Gastroesophageal sphincter (tissue), 4 donors: Measurements from ENCODE around the gene ZBTB21. TPM values are rescaled to one million over a fixed set of nuclear protein-coding genes. Genes with fewer than 3 reads are reported as not detected.

Experiments used
- ATAC-seq: fragments of 150-250 bp; one replicate; pipeline ENCODE4 v1.9.1; 2016; ENCODE audit warnings: mild to moderate bottlenecking, moderate library complexity
- H3K27ac ChIP-seq, 4 donors: fragments of 200-600 bp; sonication (generic) in 3 of 4; 1 replicate in 3 of 4; 2 replicates in 1 of 4; pipeline ENCODE4 v1.5.1; 2016 to 2019
- H3K27me3 ChIP-seq: fragments of 200-600 bp; sonication (generic); one replicate; pipeline ENCODE4 v1.5.1; 2019
- H3K36me3 ChIP-seq, 2 donors: fragments of 200-600 bp; sonication (generic); one replicate each; pipeline ENCODE4 v1.5.1; 2019; ENCODE audit warnings: control low read depth in 1 of 2
- H3K4me1 ChIP-seq, 3 donors: fragments of 200-600 bp; sonication (generic); 1 replicate in 2 of 3; 2 replicates in 1 of 3; pipeline ENCODE4 v1.5.1; 2016 to 2019; ENCODE audit warnings: control low read depth in 2 of 3
- H3K4me3 ChIP-seq, 2 donors: fragments of 200-600 bp; sonication (generic); one replicate each; pipeline ENCODE4 v1.5.1; 2019; ENCODE audit warnings: mild to moderate bottlenecking in 1 of 2, moderate library complexity in 1 of 2
- H3K9me3 ChIP-seq, 3 donors: fragments of 200-600 bp; sonication (generic); one replicate each; pipeline ENCODE4 v1.5.1; 2017 to 2019; ENCODE audit warnings: control low read depth in 2 of 3
- EP300 ChIP-seq: sonication (generic); formaldehyde crosslinking; IDR thresholded peaks from one replicate; pipeline ENCODE4 v1.6.1; 2017; ENCODE audit warnings: antibody characterized with exemption, mild to moderate bottlenecking
- POLR2A ChIP-seq, 2 donors: fragments of 450-650 bp; IDR thresholded peaks; one replicate each; pipeline ENCODE4 v1.6.1; 2017; ENCODE audit warnings: antibody characterized with exemption in 2 of 2, mild to moderate bottlenecking in 2 of 2, moderate library complexity in 1 of 2
- POLR2AphosphoS5 ChIP-seq: sonication (generic); formaldehyde crosslinking; IDR thresholded peaks from one replicate; pipeline ENCODE4 v1.6.1; 2017; ENCODE audit warnings: antibody characterized with exemption
- WGBS, 2 donors: methylation state at CpG; one replicate each; pipeline ENCODE4 v1.1.5; 2018; ENCODE audit warnings: low coverage in 1 of 2; 5-methylcytosine and 5-hydroxymethylcytosine counted together
- total RNA-seq, 4 donors: library from RNA; depleted of rRNA; stranded (reverse); fragments of >200 nt; gene quantifications; one replicate each; pipeline ENCODE4 v1.1.0, GENCODE V29; 2016
- TF ChIP-seq, protein P1 (sequence below), 4 experiments: fragments of 200-600 bp in 2 of 4; fragments of 450-650 bp in 2 of 4; sonication (generic) in 1 of 4; IDR thresholded peaks; one replicate each; pipeline ENCODE4 v1.5.1; 2017 to 2019; ENCODE audit warnings: antibody characterized with exemption in 4 of 4, mild to moderate bottlenecking in 2 of 4, moderate library complexity in 2 of 4

Gene ZBTB21
- total RNA-seq, 4 donors from 2014 or later = 6.6 to 14.1 (median 9.4) TPM

DNA sequence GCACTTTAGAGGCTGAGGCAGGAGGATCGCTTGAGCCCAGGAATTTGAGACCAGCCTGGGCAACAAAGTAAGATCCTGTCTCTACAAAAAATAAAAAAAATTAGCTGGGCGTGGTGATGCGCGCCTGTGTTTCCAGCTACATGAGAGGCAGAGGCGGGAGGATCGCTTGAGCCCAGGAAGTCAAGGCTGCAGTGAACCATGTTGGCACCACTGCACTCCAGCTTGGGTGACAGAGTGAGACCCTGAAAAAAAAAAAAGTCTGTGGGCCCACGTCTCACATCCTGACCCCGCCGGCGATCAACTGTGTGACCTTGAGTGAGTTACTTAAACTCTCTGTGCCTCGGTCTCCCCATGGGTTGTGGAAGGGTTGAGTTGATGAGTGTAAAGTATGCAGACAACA, 12.7 kb upstream of the ZBTB21 start:
- H3K27me3 ChIP-seq = peaks cover 24% of the 10 kb centered on the region
- no peak for TF ChIP-seq POLR2A (IDR thresholded peaks at IDR 0.05)
- TF ChIP-seq POLR2AphosphoS5 = no peak
- TF ChIP-seq, protein P1, sequence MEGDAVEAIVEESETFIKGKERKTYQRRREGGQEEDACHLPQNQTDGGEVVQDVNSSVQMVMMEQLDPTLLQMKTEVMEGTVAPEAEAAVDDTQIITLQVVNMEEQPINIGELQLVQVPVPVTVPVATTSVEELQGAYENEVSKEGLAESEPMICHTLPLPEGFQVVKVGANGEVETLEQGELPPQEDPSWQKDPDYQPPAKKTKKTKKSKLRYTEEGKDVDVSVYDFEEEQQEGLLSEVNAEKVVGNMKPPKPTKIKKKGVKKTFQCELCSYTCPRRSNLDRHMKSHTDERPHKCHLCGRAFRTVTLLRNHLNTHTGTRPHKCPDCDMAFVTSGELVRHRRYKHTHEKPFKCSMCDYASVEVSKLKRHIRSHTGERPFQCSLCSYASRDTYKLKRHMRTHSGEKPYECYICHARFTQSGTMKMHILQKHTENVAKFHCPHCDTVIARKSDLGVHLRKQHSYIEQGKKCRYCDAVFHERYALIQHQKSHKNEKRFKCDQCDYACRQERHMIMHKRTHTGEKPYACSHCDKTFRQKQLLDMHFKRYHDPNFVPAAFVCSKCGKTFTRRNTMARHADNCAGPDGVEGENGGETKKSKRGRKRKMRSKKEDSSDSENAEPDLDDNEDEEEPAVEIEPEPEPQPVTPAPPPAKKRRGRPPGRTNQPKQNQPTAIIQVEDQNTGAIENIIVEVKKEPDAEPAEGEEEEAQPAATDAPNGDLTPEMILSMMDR (IDR thresholded peaks at IDR 0.05) = no peak
- no peak for TF ChIP-seq EP300
- H3K4me1 ChIP-seq = no peaks in the 10 kb centered on the region
- no peak for ATAC-seq
- H3K27ac ChIP-seq = no peak overlapping the region
- no peaks in the 10 kb centered on the region for H3K9me3 ChIP-seq
- 88% methylated on average over 11 of the region's 11 CpGs; no CpG with 5 or more reads in 1 of the 2 donors for WGBS, 2 donors
- no peaks in the 10 kb centered on the region for H3K36me3 ChIP-seq
- no peak overlapping the region for H3K4me3 ChIP-seq

DNA sequence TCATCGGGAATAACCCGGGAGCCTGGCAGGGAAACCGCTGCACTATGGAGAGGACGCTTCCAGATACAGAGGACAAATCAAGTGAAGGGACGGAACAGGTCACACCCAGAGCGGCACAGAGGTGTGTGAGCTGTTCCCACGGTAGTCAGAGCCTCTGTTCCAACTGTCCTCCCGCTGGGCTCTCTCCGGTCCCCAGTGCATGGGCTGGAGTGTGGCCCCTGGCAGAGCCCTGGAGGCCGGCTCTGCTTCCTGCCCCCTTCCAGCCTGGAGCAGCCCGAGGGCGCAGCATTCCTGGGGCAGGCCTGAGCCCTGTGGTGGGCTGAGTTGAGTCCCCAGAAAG, 11.9 kb upstream of the ZBTB21 start:
- 79% methylated on average over 6 of the region's 12 CpGs; no CpG with 5 or more reads in 1 of the 2 donors for WGBS, 2 donors
- Histone ChIP-seq H3K4me1 (no peaks in the 10 kb centered on the region), H3K27ac (no peak overlapping the region), H3K9me3 (no peaks in the 10 kb centered on the region), H3K27me3 (peaks cover 24% of the 10 kb centered on the region), H3K36me3 (no peaks in the 10 kb centered on the region), H3K4me3 (no peak overlapping the region)
- ATAC-seq = peak; percentile 31
- TF ChIP-seq POLR2AphosphoS5 (no peak), POLR2A (IDR thresholded peaks at IDR 0.05) (no peak)
- TF ChIP-seq, protein P1 (IDR thresholded peaks at IDR 0.05) = no peak

DNA sequence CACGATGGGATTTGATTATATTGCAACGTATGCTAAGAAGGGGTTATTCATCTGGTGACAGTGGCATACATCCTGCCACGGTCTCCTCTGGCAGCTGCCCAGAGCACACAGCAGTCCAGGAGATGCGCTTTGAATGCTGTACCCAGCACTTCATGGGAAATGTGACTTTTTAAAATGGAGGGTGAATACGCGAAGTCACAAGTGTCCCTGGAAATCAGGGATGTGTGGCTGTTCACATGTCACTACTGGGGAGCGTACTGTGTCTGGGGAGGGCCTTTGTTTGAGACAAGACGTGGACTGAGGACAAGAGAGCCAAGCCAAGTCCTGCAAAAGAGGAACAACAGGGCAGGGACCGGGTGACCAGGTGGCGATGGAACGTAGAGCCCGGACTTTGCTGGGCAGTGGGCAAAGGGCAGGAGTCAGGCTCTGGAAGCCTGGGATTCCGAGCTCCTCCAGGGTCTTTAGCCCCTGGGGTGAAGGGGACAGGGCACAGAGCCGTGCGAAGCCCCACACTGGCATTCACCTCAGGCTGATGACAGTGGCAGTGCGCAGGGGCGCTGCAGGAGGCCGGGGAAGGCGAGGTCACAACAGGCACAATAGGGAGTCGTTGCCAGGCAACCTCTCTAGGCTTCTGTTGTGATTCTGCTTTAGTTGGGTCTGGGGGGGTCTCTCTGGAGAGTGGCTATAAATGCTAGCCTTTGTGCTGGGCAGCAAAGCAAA, 11.4 kb upstream of the ZBTB21 start:
- TF ChIP-seq POLR2A (IDR thresholded peaks at IDR 0.05) (no peak), POLR2AphosphoS5 (no peak), EP300 (no peak)
- Histone ChIP-seq H3K9me3 (no peaks in the 10 kb centered on the region), H3K4me1 (no peaks in the 10 kb centered on the region), H3K27ac (no peak overlapping the region), H3K4me3 (no peak overlapping the region), H3K36me3 (no peaks in the 10 kb centered on the region), H3K27me3 (peaks cover 24% of the 10 kb centered on the region)
- no peak for ATAC-seq
- WGBS, 2 donors = 70 to 76% methylated on average over 6 to 13 of the region's 20 CpGs

DNA sequence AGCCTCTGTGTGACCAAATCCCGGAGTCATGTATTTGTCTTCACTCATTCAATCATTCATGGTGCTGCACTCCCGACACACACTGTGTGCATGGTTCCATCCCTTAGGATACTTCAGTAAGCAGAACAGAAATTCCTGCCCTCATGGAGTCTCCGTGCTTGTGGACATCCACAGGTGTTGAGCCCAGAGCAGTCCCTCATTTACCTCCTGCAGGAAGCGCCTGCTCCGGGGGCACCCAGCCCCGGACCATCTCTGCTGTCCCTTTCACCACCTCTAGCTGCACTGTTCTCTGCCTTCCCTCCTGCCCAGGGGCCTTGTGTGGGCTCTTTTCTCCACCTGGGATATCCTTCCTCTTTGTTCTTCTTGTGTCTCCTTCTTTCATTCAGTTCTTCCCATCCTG, 9.5 kb upstream of the ZBTB21 start:
- Histone ChIP-seq H3K9me3 (no peaks in the 10 kb centered on the region), H3K27ac (no peak overlapping the region), H3K36me3 (no peaks in the 10 kb centered on the region), H3K4me1 (no peaks in the 10 kb centered on the region), H3K27me3 (peaks cover 19% of the 10 kb centered on the region), H3K4me3 (no peak overlapping the region)
- 59 to 88% methylated on average over 4 to 5 of the region's 6 CpGs for WGBS, 2 donors
- TF ChIP-seq EP300 (no peak), POLR2AphosphoS5 (no peak), POLR2A (IDR thresholded peaks at IDR 0.05) (no peak)
- TF ChIP-seq, protein P1 (IDR thresholded peaks at IDR 0.05) = no peak
- no peak for ATAC-seq

DNA sequence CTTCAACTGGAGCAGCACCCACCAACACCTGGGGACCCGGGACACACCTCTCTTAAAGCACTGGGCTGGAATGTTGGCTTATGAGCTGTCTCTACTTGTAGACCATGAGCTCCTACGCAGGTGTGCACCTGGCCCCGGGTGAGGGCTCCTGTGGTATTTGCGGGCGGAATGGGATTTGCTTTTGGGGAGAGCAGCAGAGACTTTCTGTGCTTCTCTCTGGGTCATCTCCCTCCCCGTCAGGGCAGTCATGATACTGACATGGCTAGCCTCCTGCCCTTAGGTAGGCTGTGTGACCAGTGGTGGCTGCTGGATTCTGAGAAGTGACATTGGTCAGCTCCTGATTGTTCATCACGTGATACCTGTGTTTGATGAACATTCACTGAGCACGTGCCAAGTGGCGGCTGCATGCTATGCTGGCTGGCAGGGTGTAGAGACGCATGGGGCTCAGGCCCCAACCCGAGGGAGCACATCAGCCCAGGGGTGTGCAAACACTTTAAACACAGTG, 9.0 kb upstream of the ZBTB21 start:
- TF ChIP-seq, protein P1 (IDR thresholded peaks at IDR 0.05) = no peak
- TF ChIP-seq POLR2A (IDR thresholded peaks at IDR 0.05) (no peak), EP300 (no peak), POLR2AphosphoS5 (no peak)
- Histone ChIP-seq H3K27ac (no peak overlapping the region), H3K36me3 (no peaks in the 10 kb centered on the region), H3K4me3 (no peak overlapping the region), H3K27me3 (peaks cover 19% of the 10 kb centered on the region), H3K9me3 (no peaks in the 10 kb centered on the region), H3K4me1 (no peaks in the 10 kb centered on the region)
- 33 to 100% methylated on average over 1 to 2 of the region's 11 CpGs for WGBS, 2 donors
- no peak for ATAC-seq
